Natural killer cell (primary cell): ENCODE data around the gene SCFD2. TPM values are rescaled to one million over a fixed set of nuclear protein-coding genes. Genes with fewer than 3 reads are reported as not detected.

ENCODE experiments used
- ATAC-seq, 3 donors: fragments of 150-1000 bp in 2 of 3; fragments of 200-7000 bp in 1 of 3; cut with Tn5 transposase; 1 replicate in 1 of 3; 2 replicates in 2 of 3; pipeline ENCODE4 v1.10.0; 2021; ENCODE audit warnings: mild to moderate bottlenecking in 2 of 3, moderate library complexity in 2 of 3
- DNase-seq, 2 donors: peaks; one replicate each; pipeline versions ENCODE4 v3.0.0 to v3.0.0-alpha.2; 2013 to 2021; ENCODE audit warnings: mixed read lengths in 1 of 2
- H3K27ac ChIP-seq: one replicate; pipeline ENCODE4 v1.5.1; 2013; ENCODE audit warnings: mild to moderate bottlenecking, low read length
- H3K27me3 ChIP-seq: one replicate; pipeline ENCODE4 v1.6.1; 2013; ENCODE audit warnings: low read length; ENCODE audit not compliant: control insufficient read depth, insufficient read depth
- H3K36me3 ChIP-seq: one replicate; pipeline ENCODE4 v1.6.1; 2013; ENCODE audit warnings: low read length; ENCODE audit not compliant: control insufficient read depth, insufficient read depth
- H3K4me1 ChIP-seq: one replicate; pipeline ENCODE4 v1.6.1; 2013; ENCODE audit warnings: low read length; ENCODE audit not compliant: control insufficient read depth, insufficient read depth
- H3K4me3 ChIP-seq: one replicate; pipeline ENCODE4 v1.5.1; 2013; ENCODE audit warnings: low read length
- H3K9me3 ChIP-seq: one replicate; pipeline ENCODE4 v1.6.1; 2013; ENCODE audit warnings: low read length; ENCODE audit not compliant: control insufficient read depth, insufficient read depth
- H3K27ac Mint-ChIP-seq, 2 donors: one replicate each; pipeline ENCODE4 v1.8.0; 2022; ENCODE audit warnings: mild to moderate bottlenecking in 2 of 2, mixed read lengths in 2 of 2, moderate library complexity in 1 of 2
- H3K27me3 Mint-ChIP-seq, 2 donors: one replicate each; pipeline ENCODE4 v1.8.0; 2022; ENCODE audit warnings: low read depth in 2 of 2, mixed read lengths in 2 of 2
- H3K36me3 Mint-ChIP-seq: one replicate; pipeline ENCODE4 v1.8.0; 2022; ENCODE audit warnings: mixed read lengths
- H3K4me1 Mint-ChIP-seq, 2 donors: one replicate each; pipeline ENCODE4 v1.8.0; 2022; ENCODE audit warnings: mixed read lengths in 2 of 2
- H3K4me3 Mint-ChIP-seq: one replicate; pipeline ENCODE4 v1.8.0; 2022; ENCODE audit warnings: mild to moderate bottlenecking, moderate library complexity, mixed read lengths
- H3K9me3 Mint-ChIP-seq, 2 donors: one replicate each; pipeline ENCODE4 v1.8.0; 2022; ENCODE audit warnings: mixed read lengths in 2 of 2
- CTCF ChIP-seq: fragments of 200-600 bp; IDR thresholded peaks from one replicate; pipeline ENCODE4 v1.8.0; 2022; ENCODE audit warnings: antibody characterized with exemption
- WGBS: methylation state at CpG from one replicate; pipeline ENCODE4 v1.1.7; 2013; ENCODE audit warnings: missing lambda C conversion rate; ENCODE audit not compliant: insufficient coverage; 5-methylcytosine and 5-hydroxymethylcytosine counted together
- intact Hi-C: fragments of 100-400 bp; cut with micrococcal nuclease; formaldehyde crosslinking; loops from one replicate; pipeline ENCODE4 v1.14.2; 2022
- total RNA-seq, 4 donors: library from RNA; stranded (reverse); fragments of 120-200 nt in 1 of 4; gene quantifications; one replicate each; pipeline versions ENCODE4 v1.2.3 to v1.2.4, GENCODE V29; 2013 to 2022

Gene SCFD2
- total RNA-seq, 3 donors from 2014 or later (not counting 1 experiment from before 2014, with no cell fraction given), result 26.4 to 29.4 (median 28.9) TPM

GRCh38 chr4:53326535-53326934 lies 39.3 kb downstream of the SCFD2 start:
- H3K27ac ChIP-seq, result no peak overlapping the region
- no peaks in the 10 kb centered on the region for H3K9me3 ChIP-seq
- no peak for ATAC-seq
- H3K36me3 ChIP-seq, result no peaks in the 10 kb centered on the region
- no peak overlapping the region for H3K27ac Mint-ChIP-seq
- H3K4me1 ChIP-seq, result no peaks in the 10 kb centered on the region
- no peak overlapping the region for H3K4me3 ChIP-seq
- whole genome bisulfite sequencing, result 100% methylated on average over 2 of the region's 3 CpGs
- H3K9me3 Mint-ChIP-seq, result peaks cover 0 to 3% of the 10 kb centered on the region in 2 donors
- DNase-seq, result no peak
- no peaks in the 10 kb centered on the region for H3K36me3 Mint-ChIP-seq
- intact Hi-C loops, result no loop called here
- peaks cover 8 to 31% of the 10 kb centered on the region in 2 donors for H3K4me1 Mint-ChIP-seq
- TF ChIP-seq CTCF, result no peak
- H3K27me3 ChIP-seq, result no peaks in the 10 kb centered on the region
- H3K4me3 Mint-ChIP-seq, result no peak overlapping the region
- H3K27me3 Mint-ChIP-seq, result no peaks in the 10 kb centered on the region

GRCh38 chr4:53322696-53323095 lies 43.2 kb downstream of the SCFD2 start:
- DNase-seq (no peak), ATAC-seq (no peak)
- Histone ChIP-seq H3K4me3 (no peak overlapping the region), H3K27ac (no peak overlapping the region), H3K9me3 (no peaks in the 10 kb centered on the region), H3K27me3 (no peaks in the 10 kb centered on the region), H3K36me3 (no peaks in the 10 kb centered on the region), H3K4me1 (no peaks in the 10 kb centered on the region)
- Mint-ChIP-seq H3K27ac (no peak overlapping the region), H3K36me3 (no peaks in the 10 kb centered on the region), H3K4me3 (no peak overlapping the region), H3K4me1 (peaks cover 20 to 39% of the 10 kb centered on the region in 2 donors), H3K9me3 (no peaks in the 10 kb centered on the region), H3K27me3 (no peaks in the 10 kb centered on the region)
- intact Hi-C loops, result no loop called here
- no peak for TF ChIP-seq CTCF

- no peaks in the 10 kb centered on the region for H3K9me3 Mint-ChIP-seq
- H3K4me1 ChIP-seq, result no peaks in the 10 kb centered on the region
- no peak overlapping the region for H3K4me3 Mint-ChIP-seq
- H3K36me3 ChIP-seq, result no peaks in the 10 kb centered on the region
- intact Hi-C loops, result no loop called here
- no peak overlapping the region for H3K4me3 ChIP-seq
- H3K9me3 ChIP-seq, result no peaks in the 10 kb centered on the region
- no peak overlapping the region for H3K27ac ChIP-seq
- H3K4me1 Mint-ChIP-seq, result peaks cover 20 to 33% of the 10 kb centered on the region in 2 donors
- DNase-seq, result no peak
- ATAC-seq, result no peak
- WGBS, result 100% methylated on average over 2 of the region's 2 CpGs
- TF ChIP-seq CTCF, result no peak
- no peaks in the 10 kb centered on the region for H3K27me3 ChIP-seq
- no peaks in the 10 kb centered on the region for H3K36me3 Mint-ChIP-seq
- H3K27me3 Mint-ChIP-seq, result no peaks in the 10 kb centered on the region
- H3K27ac Mint-ChIP-seq, result no peak overlapping the region
These were observed 43.9 kb downstream of the SCFD2 start for GRCh38 chr4:53321984-53322289.

GRCh38 chr4:53321151-53321983 lies 44.5 kb downstream of the SCFD2 start:
- H3K27ac ChIP-seq, result no peak overlapping the region
- H3K36me3 ChIP-seq, result no peaks in the 10 kb centered on the region
- H3K36me3 Mint-ChIP-seq, result no peaks in the 10 kb centered on the region
- H3K9me3 ChIP-seq, result no peaks in the 10 kb centered on the region
- intact Hi-C loops, result no loop called here
- no peaks in the 10 kb centered on the region for H3K27me3 ChIP-seq
- TF ChIP-seq CTCF, result no peak
- H3K9me3 Mint-ChIP-seq, result no peaks in the 10 kb centered on the region
- no peak for DNase-seq
- H3K4me3 Mint-ChIP-seq, result no peak overlapping the region
- no peak overlapping the region for H3K27ac Mint-ChIP-seq
- no peaks in the 10 kb centered on the region for H3K4me1 ChIP-seq
- ATAC-seq, result no peak
- peaks cover 21 to 29% of the 10 kb centered on the region in 2 donors for H3K4me1 Mint-ChIP-seq
- H3K27me3 Mint-ChIP-seq, result no peaks in the 10 kb centered on the region
- 33% methylated on average over 3 of the region's 3 CpGs for WGBS
- no peak overlapping the region for H3K4me3 ChIP-seq
